ACC112 (cell line): ENCODE results near the gene BCAM.
"Not testable (repeated sequence)": the region's sequence is repeated elsewhere in the genome, so short reads cannot be mapped to it uniquely, and the experiment has no call there.

Experiments
- H2AFZ ChIP-seq: fragments of 200-600 bp; sonication (generic); one replicate; pipeline ENCODE4 v1.6.0; 2017; ENCODE audit warnings: antibody characterized with exemption, low read length; ENCODE audit not compliant: unreplicated experiment
- H3K27ac ChIP-seq: fragments of 200-600 bp; sonication (generic); 2 replicates; pipeline ENCODE4 v1.5.1; 2014; ENCODE audit warnings: low read depth, mild to moderate bottlenecking, antibody characterized with exemption, low read length, moderate library complexity
- H3K27me3 ChIP-seq: fragments of 200-600 bp; sonication (generic); 2 replicates; pipeline ENCODE4 v1.6.1; 2014; ENCODE audit warnings: mild to moderate bottlenecking, antibody characterized with exemption, low read length, moderate library complexity, mixed read lengths; ENCODE audit not compliant: insufficient read depth
- H3K36me3 ChIP-seq: fragments of 200-600 bp; sonication (generic); 2 replicates; pipeline ENCODE4 v1.6.1; 2016; ENCODE audit warnings: mild to moderate bottlenecking, antibody characterized with exemption, low read length, moderate library complexity, mixed read lengths; ENCODE audit not compliant: insufficient read depth
- H3K4me1 ChIP-seq: fragments of 200-600 bp; sonication (generic); one replicate; pipeline ENCODE4 v1.6.1; 2016; ENCODE audit warnings: low read length, mixed read lengths; ENCODE audit not compliant: insufficient read depth, unreplicated experiment, control insufficient read depth
- H3K4me3 ChIP-seq: fragments of 200-600 bp; sonication (generic); 2 replicates; pipeline ENCODE4 v1.5.1; 2014; ENCODE audit warnings: mild to moderate bottlenecking, low read depth, low read length
- H3K79me2 ChIP-seq: fragments of 200-600 bp; sonication (generic); one replicate; pipeline ENCODE4 v1.6.0; 2016; ENCODE audit warnings: low read length; ENCODE audit not compliant: control insufficient read depth, unreplicated experiment, insufficient read depth

BCAM gene

GRCh38 chr19:44855606-44856005 is 46.7 kb downstream of the BCAM start:
- Histone ChIP-seq H3K27ac (no peak overlapping the region), H3K36me3 (no peaks in the 10 kb centered on the region), H3K27me3 (no peaks in the 10 kb centered on the region), H3K79me2 (peaks cover 11% of the 10 kb centered on the region), H3K4me3 (no peak overlapping the region), H3K4me1 (no peaks in the 10 kb centered on the region), H2AFZ (no peak overlapping the region)

- no peaks in the 10 kb centered on the region for H3K4me1 ChIP-seq
- H3K27me3 ChIP-seq = no peaks in the 10 kb centered on the region
- H2AFZ ChIP-seq = no peak overlapping the region
- no peaks in the 10 kb centered on the region for H3K36me3 ChIP-seq
- no peak overlapping the region for H3K4me3 ChIP-seq
- H3K27ac ChIP-seq = no peak overlapping the region
- H3K79me2 ChIP-seq = peaks cover 9% of the 10 kb centered on the region
These were observed 47.6 kb downstream of the BCAM start for GRCh38 chr19:44856421-44857083.

- Histone ChIP-seq H3K27me3 (no peaks in the 10 kb centered on the region), H3K27ac (no peak overlapping the region), H3K4me3 (no peak overlapping the region), H3K4me1 (no peaks in the 10 kb centered on the region), H3K36me3 (no peaks in the 10 kb centered on the region), H2AFZ (no peak overlapping the region), H3K79me2 (peaks cover 9% of the 10 kb centered on the region)
These were observed 48.9 kb downstream of the BCAM start for GRCh38 chr19:44857837-44858236.

GRCh38 chr19:44861576-44861975 is 52.7 kb downstream of the BCAM start:
- H3K79me2 ChIP-seq, H2AFZ ChIP-seq, H3K27me3 ChIP-seq, H3K36me3 ChIP-seq, H3K4me1 ChIP-seq, H3K4me3 ChIP-seq, H3K27ac ChIP-seq: not testable (repeated sequence)

- Histone ChIP-seq H3K36me3 (peaks cover 3% of the 10 kb centered on the region; the same call in 1 of the 2 replicates), H3K27me3 (no peaks in the 10 kb centered on the region), H3K27ac (no peak overlapping the region), H3K4me1 (no peaks in the 10 kb centered on the region), H2AFZ (no peak overlapping the region), H3K4me3 (no peak overlapping the region), H3K79me2 (no peaks in the 10 kb centered on the region)
These were observed 55.1 kb downstream of the BCAM start for GRCh38 chr19:44863990-44864389.

GRCh38 chr19:44865196-44865767 is 56.4 kb downstream of the BCAM start:
- Histone ChIP-seq H3K4me3 (no peak overlapping the region), H3K27me3 (no peaks in the 10 kb centered on the region), H3K4me1 (no peaks in the 10 kb centered on the region), H2AFZ (no peak overlapping the region), H3K79me2 (no peaks in the 10 kb centered on the region), H3K27ac (no peak overlapping the region), H3K36me3 (peaks cover 3% of the 10 kb centered on the region; the same call in 1 of the 2 replicates)

GRCh38 chr19:44866664-44867063 is 57.8 kb downstream of the BCAM start:
- H2AFZ ChIP-seq = no peak overlapping the region
- H3K4me1 ChIP-seq = no peaks in the 10 kb centered on the region
- no peaks in the 10 kb centered on the region for H3K27me3 ChIP-seq
- no peak overlapping the region for H3K27ac ChIP-seq
- peaks cover 3% of the 10 kb centered on the region; the same call in 1 of the 2 replicates for H3K36me3 ChIP-seq
- H3K4me3 ChIP-seq = no peak overlapping the region
- H3K79me2 ChIP-seq = no peaks in the 10 kb centered on the region

- Histone ChIP-seq H3K4me3 (no peak overlapping the region), H3K27ac (no peak overlapping the region), H3K4me1 (no peaks in the 10 kb centered on the region), H3K27me3 (no peaks in the 10 kb centered on the region), H3K36me3 (peaks cover 3% of the 10 kb centered on the region; the same call in 1 of the 2 replicates), H3K79me2 (no peaks in the 10 kb centered on the region), H2AFZ (no peak overlapping the region)
These were observed 58.7 kb downstream of the BCAM start for GRCh38 chr19:44867578-44867977.

- no peaks in the 10 kb centered on the region for H3K27me3 ChIP-seq
- no peak overlapping the region for H3K4me3 ChIP-seq
- H3K27ac ChIP-seq = no peak overlapping the region
- no peaks in the 10 kb centered on the region for H3K4me1 ChIP-seq
- no peaks in the 10 kb centered on the region for H3K79me2 ChIP-seq
- H3K36me3 ChIP-seq = peaks cover 3% of the 10 kb centered on the region; the same call in 1 of the 2 replicates
- no peak overlapping the region for H2AFZ ChIP-seq
These were observed 61.0 kb downstream of the BCAM start for GRCh38 chr19:44869733-44870470.
